Muscle of arm (tissue), 12 donors: Measurements from ENCODE around the gene SPECC1L. TPM values are rescaled to one million over a fixed set of nuclear protein-coding genes. Genes with fewer than 3 reads are reported as not detected.
A peak's percentile ranks its signal among the peaks of the same experiment; 100 is the strongest.
"Not testable (repeated sequence)": the region's sequence is repeated elsewhere in the genome, so short reads cannot be mapped to it uniquely, and the experiment has no call there.

Source experiments
- DNase-seq: peaks from one replicate; pipeline ENCODE4 v3.0.0-alpha.2; 2013
- polyA plus RNA-seq, 12 donors: library from polyadenylated mRNA; unstranded; fragments of 120-200 nt; gene quantifications; one replicate each; pipeline ENCODE4 v1.2.1, GENCODE V29; 2013; ENCODE audit not compliant: insufficient read length in 12 of 12

SPECC1L gene
- polyA plus RNA-seq, 12 donors: 26.3 to 52.4 (median 29.6) TPM; not detected in 1

GRCh38 chr22:24274696-24275405 is 4.2 kb downstream of the SPECC1L start:
- DNase-seq: not testable (repeated sequence)

GRCh38 chr22:24280363-24280762 is 9.7 kb downstream of the SPECC1L start:
- DNase-seq: not testable (repeated sequence)

- no peak for DNase-seq
Measured at GRCh38 chr22:24282401-24282800, 11.8 kb downstream of the SPECC1L start.

GRCh38 chr22:24284747-24285203 is 14.1 kb downstream of the SPECC1L start:
- no peak for DNase-seq

GRCh38 chr22:24285245-24285644 is 14.6 kb downstream of the SPECC1L start:
- no peak for DNase-seq

GRCh38 chr22:24287212-24287611 is 16.6 kb downstream of the SPECC1L start:
- DNase-seq: not testable (repeated sequence)

- not testable (repeated sequence) for DNase-seq
Measured at GRCh38 chr22:24287801-24288200, 17.2 kb downstream of the SPECC1L start.

- peak; percentile 88 for DNase-seq
Measured at GRCh38 chr22:24289114-24289513, 18.5 kb downstream of the SPECC1L start.

- no peak for DNase-seq
Measured at GRCh38 chr22:24289741-24290163, 19.1 kb downstream of the SPECC1L start.

- DNase-seq: no peak
Measured at GRCh38 chr22:24290459-24290858, 19.8 kb downstream of the SPECC1L start.

GRCh38 chr22:24291515-24292201 is 21.0 kb downstream of the SPECC1L start:
- no peak for DNase-seq

GRCh38 chr22:24292202-24292830 is 21.7 kb downstream of the SPECC1L start:
- not testable (repeated sequence) for DNase-seq

- not testable (repeated sequence) for DNase-seq
Measured at GRCh38 chr22:24294913-24295312, 24.3 kb downstream of the SPECC1L start.

- not testable (repeated sequence) for DNase-seq
Measured at GRCh38 chr22:24298497-24299155, 28.0 kb downstream of the SPECC1L start.

- DNase-seq: not testable (repeated sequence)
Measured at GRCh38 chr22:24300522-24300921, 29.9 kb downstream of the SPECC1L start.

GRCh38 chr22:24302591-24302990 is 32.0 kb downstream of the SPECC1L start:
- no peak for DNase-seq

- DNase-seq: no peak
Measured at GRCh38 chr22:24303007-24303406, 32.4 kb downstream of the SPECC1L start.

GRCh38 chr22:24304062-24304675 is 33.5 kb downstream of the SPECC1L start:
- DNase-seq: no peak

GRCh38 chr22:24305260-24305692 is 34.6 kb downstream of the SPECC1L start:
- no peak for DNase-seq

- DNase-seq: no peak
Measured at GRCh38 chr22:24310969-24311368, 40.3 kb downstream of the SPECC1L start.

GRCh38 chr22:24315367-24315966 is 44.8 kb downstream of the SPECC1L start:
- no peak for DNase-seq
